Measurements from ENCODE around the gene SCN4B.

The SCN4B gene

GRCh38 chr11:118172356-118172755, 19.7 kb upstream of the SCN4B start:
- no peak for DNase-seq

GRCh38 chr11:118171269-118172062, 18.8 kb upstream of the SCN4B start:
- DNase-seq, result peak; percentile 82

DNA sequence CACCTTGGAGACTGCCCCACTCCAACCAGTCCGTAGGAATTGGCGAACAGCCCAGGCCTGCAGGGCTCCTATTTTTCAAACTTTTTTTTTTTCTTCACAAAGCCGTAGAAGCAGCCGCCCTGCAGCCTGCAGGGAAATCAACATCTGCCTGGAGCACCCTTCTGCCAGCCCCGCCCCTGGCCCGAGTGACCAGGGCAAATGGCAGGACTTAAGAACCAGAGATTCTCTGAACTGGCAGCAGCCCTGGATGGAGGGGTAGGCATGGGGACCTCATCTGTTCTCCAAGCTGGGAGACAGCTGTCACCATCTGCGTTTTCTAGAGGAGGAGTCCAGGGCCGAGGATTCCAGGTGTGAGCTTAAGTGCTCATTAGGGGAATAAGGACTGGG, 18.3 kb upstream of the SCN4B start:
- DNase-seq, result no peak

GRCh38 chr11:118170231-118170630, 17.6 kb upstream of the SCN4B start:
- DNase-seq, result no peak

- DNase-seq, result no peak
Observed at GRCh38 chr11:118169300-118170140, 16.9 kb upstream of the SCN4B start.

DNA sequence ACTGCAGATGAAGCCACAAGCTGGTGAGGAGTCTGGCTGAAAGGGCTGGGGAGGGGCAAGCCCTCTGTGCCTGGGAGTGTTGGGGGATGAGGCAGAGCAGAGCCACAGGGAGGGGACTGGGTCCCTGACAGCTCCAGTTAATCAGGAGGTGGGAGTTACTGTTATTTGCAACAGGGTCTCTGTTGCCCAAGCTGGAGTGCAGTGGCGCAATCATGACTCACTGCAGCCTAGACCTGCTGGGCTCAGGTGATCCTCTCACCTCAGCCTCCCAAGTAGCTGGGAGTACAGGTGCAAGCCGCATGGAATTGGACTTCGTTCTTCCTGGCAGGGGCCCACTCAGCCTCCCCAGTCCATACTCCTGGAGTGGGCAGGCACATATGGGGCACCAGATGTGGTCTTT, 16.1 kb upstream of the SCN4B start:
- no peak for DNase-seq

DNA sequence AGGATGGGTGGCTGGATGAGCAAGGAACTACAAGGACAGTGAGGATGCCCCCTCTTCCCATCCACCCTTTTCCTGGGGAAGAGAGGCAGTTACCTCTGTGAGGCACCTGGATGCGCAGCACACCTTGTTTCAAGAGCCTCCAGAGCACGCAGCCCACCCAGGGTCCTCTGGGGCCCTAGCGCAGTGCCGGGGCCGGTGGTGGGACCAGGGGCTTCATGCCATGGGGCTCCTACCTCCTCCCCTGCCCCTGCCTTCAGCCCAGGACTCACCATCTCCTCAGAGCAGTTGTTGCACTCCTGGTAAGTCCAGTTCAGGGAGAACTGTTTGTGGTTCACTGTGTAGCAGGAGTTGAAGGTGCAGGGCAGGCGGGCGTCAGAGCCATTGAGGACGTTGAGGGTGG, 15.7 kb upstream of the SCN4B start:
- DNase-seq, result no peak

DNA sequence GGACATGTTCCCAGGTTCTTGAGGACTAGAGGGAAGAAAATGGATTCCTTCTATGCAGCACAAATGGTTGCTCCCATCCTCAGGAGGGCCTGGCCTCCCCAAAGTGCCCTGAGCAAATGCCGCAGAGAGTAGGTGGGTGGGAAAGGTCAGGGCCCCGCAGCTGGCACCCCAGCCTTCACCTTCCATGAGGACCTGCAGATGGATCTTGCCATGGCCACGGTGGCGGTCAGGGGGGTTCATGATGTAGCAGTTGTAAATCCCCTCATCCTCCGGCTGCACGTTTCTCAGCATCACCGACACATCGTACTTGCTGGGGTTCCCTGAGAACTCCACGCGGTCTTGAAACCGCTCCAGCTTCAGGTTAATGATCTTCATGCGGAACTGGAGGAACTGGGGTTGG, 15.3 kb upstream of the SCN4B start:
- no peak for DNase-seq

DNA sequence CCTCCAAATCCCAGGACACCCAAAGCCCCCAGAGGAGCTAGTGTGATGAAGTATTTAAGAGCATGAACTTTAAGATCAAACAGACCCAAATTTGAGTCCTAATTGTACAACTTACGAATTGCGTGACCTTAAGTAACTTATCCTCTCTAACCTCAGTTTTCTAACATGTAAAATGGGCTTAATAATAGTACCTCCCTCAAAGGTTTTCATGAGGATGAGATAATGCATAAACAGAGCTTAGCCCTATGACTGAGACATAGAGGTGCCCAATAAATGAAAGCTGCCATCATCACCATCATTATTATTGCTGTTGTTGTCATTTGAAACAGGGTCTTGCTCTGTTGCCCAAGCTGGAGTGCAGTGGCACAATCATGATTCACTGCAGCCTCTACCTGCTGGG, 14.6 kb upstream of the SCN4B start:
- no peak for DNase-seq

DNA sequence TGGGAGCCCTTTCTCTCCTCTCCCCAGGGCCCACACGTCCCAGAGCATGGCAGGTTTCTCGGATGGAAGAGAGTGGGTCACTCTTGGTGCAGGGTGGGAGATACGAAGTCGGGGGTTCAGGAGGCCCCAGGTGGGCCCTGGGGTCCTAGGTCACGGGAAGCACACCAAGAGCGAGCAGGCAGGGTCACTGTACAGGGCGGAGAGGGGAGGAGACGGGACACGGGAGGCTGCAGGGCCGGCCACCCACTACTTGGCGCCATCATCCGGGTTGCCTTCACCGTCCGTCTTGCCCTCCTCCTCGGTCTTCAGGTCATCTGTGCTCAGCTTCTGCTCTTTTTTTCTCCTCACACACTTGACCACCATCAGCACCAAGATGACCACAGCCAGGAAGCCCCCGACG, 14.0 kb upstream of the SCN4B start:
- no peak for DNase-seq

DNA sequence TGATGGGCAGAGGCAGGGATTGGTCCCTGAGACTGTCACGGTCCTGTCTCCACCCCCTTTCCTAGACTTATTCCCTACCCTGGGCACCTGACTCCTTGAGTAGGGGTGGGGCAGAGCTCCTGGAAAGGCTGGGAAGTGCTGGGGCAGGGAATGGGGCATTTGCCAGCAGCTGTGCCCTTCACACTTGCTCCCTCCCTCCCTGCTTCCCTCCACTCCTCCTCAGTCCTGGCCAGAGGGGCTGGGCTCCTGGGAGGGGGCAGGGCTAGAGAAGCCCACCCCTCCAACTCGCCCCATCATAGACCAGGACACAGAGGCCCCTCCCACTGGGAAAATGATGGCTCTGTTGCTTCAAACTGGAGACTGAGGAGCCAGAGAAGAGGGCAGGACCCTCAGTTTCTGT, 12.3 kb upstream of the SCN4B start:
- no peak for DNase-seq

DNA sequence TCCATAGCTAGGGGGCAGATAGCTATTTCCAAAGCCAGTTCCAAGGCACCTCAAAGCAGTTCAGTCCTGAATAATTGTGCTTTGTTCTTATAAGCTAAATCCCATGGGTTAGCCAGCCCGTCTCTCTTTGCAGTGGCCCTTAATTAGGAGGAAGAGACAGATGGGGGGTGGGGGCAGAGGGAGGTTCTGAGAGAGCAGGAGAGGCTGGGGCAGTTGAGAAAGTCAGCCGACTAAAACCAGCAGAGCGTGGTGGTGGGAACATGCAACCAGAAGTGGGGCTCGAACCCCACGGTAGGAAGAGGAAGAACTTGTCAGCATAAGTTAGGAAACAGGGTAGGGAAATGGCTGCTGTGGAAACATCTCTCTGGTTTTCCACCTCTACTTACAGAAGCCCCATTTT, 10.9 kb upstream of the SCN4B start:
- no peak for DNase-seq

- DNase-seq, result no peak
Observed at GRCh38 chr11:118162846-118163245, 10.2 kb upstream of the SCN4B start.

- no peak for DNase-seq
Observed at GRCh38 chr11:118161786-118162185, 9.2 kb upstream of the SCN4B start.

- no peak for DNase-seq
Observed at GRCh38 chr11:118157186-118157895, 4.7 kb upstream of the SCN4B start.

GRCh38 chr11:118156531-118157185, 4.0 kb upstream of the SCN4B start:
- DNase-seq, result peak; percentile 39

DNA sequence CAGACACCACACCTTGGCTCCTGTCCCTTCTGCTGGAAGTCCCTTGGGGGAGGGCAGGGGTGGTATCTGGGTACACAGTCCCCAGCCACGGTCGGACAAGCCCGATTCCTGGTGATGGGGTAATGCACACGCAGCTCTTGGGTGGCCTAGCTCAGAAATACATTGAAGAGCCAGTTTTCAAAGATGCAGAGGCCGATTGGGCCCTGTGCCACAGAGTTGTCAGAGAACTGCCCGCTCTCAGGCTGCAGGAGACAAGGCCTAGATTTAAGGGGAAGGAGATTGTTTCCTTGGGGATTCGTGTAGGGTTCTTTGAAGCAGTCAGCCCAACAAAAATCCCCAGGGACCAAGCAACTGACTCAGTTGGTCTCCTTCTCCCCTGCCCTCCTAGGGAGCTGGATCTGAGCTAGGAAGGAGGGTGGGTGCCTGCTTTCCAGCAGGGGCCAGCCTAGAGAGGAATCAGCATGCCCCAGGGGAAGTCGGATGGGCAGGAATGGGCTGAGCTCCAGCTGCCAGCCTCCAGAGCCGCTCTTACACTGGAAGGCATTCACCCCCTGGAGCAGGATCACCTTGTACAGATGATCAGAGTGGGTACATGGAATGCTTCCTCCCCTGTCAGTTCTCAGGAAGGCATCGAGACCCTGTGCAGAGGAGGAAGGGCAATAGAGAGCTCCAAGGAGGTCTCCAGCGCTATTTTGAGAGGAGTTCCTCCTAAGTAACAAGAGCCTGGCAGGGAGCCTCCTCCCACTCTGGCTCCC, 3.3 kb upstream of the SCN4B start:
- DNase-seq, result no peak

GRCh38 chr11:118154641-118155040, 2.0 kb upstream of the SCN4B start:
- DNase-seq, result no peak

GRCh38 chr11:118153976-118154375, 1.4 kb upstream of the SCN4B start:
- no peak for DNase-seq

DNA sequence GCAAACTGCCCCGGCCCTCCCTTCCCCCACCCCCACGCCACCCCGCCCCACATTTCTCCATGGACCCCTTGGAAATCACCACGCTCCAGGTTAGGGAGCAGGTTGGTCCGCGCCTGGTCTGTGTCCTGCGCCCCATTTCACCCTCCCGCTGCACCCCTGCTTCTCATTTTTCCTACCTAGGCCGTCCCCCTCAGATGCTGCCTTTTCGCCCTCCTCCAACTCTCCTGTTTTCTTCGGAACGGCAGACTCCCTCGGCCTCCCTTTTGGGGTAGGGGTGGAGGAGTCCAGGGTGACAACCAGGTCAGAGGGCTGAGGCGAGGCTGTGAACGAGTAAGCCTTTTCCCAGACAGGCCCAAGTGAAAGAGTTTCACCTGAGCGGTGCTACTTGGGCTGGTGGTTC, 893 bp upstream of the SCN4B start:
- DNase-seq, result no peak

DNA sequence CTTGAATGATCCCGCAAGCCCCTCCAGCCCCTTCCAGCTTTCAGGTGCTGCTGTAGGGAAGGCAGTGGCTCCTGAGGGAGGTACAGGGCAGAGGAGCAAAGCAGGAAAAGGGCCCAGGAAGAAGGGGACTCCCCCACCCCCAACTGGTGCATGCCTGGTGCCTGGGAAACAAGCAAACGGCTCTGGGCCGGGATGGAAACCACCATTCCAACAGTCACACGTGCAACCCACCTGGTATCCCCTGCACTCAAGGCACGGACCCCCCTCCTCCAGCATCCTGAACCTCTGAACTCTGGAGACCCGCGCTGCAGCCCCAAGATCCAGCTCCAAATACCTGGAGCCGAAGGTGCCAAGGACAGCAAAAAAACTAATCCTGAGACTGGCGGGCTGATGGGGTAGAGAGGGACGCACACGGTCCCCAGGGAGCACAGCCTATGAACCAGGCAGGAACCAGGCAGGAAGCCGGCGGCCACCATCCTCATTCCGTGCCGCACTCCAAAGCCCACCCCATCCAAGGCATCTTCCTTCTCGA, 537 bp downstream of the SCN4B start:
- no peak for DNase-seq

DNA sequence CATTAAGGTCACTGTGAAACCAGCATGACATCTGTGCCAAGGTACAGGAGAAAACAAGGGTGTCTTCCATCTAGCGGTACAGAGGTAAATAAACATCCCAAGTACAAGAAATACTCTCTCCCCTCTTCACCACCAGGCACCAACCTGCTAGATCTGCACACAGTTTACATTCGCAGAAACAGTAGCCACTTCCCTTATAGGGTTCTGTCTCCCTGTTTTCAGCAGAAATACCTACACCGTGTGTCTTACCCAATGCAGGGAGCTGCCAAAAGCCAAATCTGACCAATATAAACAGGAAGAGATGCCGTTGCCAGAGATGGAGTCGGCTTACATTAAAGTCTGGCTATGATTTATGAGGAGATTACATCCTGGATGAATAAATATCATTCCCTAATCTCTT, 1.2 kb downstream of the SCN4B start:
- DNase-seq, result no peak

All from hematopoietic multipotent progenitor cell treated with erythropoietin and hydrocortisone succinate and interleukin-3 and kit ligand, for 4 days (in vitro differentiated cells).